MM.1S (cell line): ENCODE results near the gene ACAT2.
"Not testable (repeated sequence)": the region's sequence is repeated elsewhere in the genome, so short reads cannot be mapped to it uniquely, and the experiment has no call there.

Experiments
- EZH2 ChIP-seq: fragments of 300-600 bp; sonication (generic); optimal IDR thresholded peaks from 2 replicates; pipeline ENCODE3; 2017; ENCODE audit warnings: low read depth, mild to moderate bottlenecking, antibody characterized with exemption, low read length, mixed read lengths
- EZH2phosphoT487 ChIP-seq: fragments of 300-600 bp; sonication (generic); IDR thresholded peaks from 2 replicates; pipeline ENCODE4 v1.6.1; 2018; ENCODE audit warnings: antibody characterized with exemption, low read length
- TF ChIP-seq, protein P1 (sequence below): fragments of 300-600 bp; sonication (generic); IDR thresholded peaks from 2 replicates; pipeline ENCODE4 v1.5.1; 2016; ENCODE audit warnings: antibody characterized with exemption, low read length, mixed read lengths

DNA sequence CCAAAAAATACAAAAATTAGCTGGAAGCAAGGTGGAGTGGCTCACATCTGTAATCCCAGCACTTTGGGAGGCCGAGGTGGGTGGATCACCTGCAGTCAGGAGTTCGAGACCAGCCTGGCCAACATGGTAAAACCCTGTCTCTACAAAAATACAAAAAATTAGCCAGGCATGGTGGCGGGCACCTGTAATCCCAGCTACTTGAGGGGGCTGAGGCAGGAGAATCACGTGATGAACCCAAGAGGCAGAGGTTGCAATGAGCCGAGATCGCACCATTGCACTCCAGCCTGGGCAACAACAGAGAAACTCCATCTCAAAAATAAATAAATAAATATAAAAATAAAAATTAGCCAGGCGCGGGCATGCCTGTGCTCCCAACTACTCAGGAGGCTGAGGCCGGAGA lies 62.8 kb downstream of the ACAT2 start:
- TF ChIP-seq, protein P1, sequence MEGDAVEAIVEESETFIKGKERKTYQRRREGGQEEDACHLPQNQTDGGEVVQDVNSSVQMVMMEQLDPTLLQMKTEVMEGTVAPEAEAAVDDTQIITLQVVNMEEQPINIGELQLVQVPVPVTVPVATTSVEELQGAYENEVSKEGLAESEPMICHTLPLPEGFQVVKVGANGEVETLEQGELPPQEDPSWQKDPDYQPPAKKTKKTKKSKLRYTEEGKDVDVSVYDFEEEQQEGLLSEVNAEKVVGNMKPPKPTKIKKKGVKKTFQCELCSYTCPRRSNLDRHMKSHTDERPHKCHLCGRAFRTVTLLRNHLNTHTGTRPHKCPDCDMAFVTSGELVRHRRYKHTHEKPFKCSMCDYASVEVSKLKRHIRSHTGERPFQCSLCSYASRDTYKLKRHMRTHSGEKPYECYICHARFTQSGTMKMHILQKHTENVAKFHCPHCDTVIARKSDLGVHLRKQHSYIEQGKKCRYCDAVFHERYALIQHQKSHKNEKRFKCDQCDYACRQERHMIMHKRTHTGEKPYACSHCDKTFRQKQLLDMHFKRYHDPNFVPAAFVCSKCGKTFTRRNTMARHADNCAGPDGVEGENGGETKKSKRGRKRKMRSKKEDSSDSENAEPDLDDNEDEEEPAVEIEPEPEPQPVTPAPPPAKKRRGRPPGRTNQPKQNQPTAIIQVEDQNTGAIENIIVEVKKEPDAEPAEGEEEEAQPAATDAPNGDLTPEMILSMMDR = not testable (repeated sequence)
- TF ChIP-seq EZH2, EZH2phosphoT487: not testable (repeated sequence)
